GM23248 (cell line): ENCODE results near the gene HPRT1. TPM values are rescaled to one million over a fixed set of nuclear protein-coding genes. Genes with fewer than 3 reads are reported as not detected.

Source experiments
- DNase-seq: peaks from one replicate; pipeline ENCODE4 v3.0.0-alpha.2; 2015
- H2AFZ ChIP-seq: fragments of 200-600 bp; sonication (generic); 2 replicates; pipeline ENCODE4 v1.6.1; 2016; ENCODE audit warnings: antibody characterized with exemption
- H3F3A ChIP-seq: fragments of 200-600 bp; sonication (generic); 2 replicates; pipeline ENCODE4 v1.6.1; 2016; ENCODE audit warnings: mild to moderate bottlenecking, antibody characterized with exemption, mixed run types; ENCODE audit not compliant: insufficient read depth
- H3K27ac ChIP-seq: fragments of 200-600 bp; sonication (generic); 2 replicates; pipeline ENCODE4 v1.5.1; 2016; ENCODE audit warnings: mild to moderate bottlenecking
- H3K27me3 ChIP-seq: fragments of 200-600 bp; sonication (generic); replicated peaks from 2 replicates; pipeline ENCODE4 v1.6.1; 2016; ENCODE audit warnings: mild to moderate bottlenecking; ENCODE audit not compliant: insufficient read depth
- H3K36me3 ChIP-seq: fragments of 200-600 bp; sonication (generic); 2 replicates; pipeline ENCODE4 v1.6.1; 2016; ENCODE audit warnings: low read depth, mild to moderate bottlenecking
- H3K4me1 ChIP-seq: fragments of 200-600 bp; sonication (generic); 2 replicates; pipeline ENCODE4 v1.6.1; 2016; ENCODE audit warnings: mild to moderate bottlenecking; ENCODE audit not compliant: insufficient read depth
- H3K4me2 ChIP-seq: fragments of 200-600 bp; sonication (generic); one replicate; pipeline ENCODE4 v1.6.1; 2016; ENCODE audit warnings: mild to moderate bottlenecking; ENCODE audit not compliant: unreplicated experiment
- H3K4me3 ChIP-seq: fragments of 200-600 bp; sonication (generic); 2 replicates; pipeline ENCODE4 v1.5.1; 2016; ENCODE audit warnings: mild to moderate bottlenecking
- H3K79me2 ChIP-seq: fragments of 200-600 bp; sonication (generic); 2 replicates; pipeline ENCODE4 v1.6.1; 2016; ENCODE audit warnings: mild to moderate bottlenecking; ENCODE audit not compliant: insufficient read depth
- H3K9ac ChIP-seq: fragments of 200-600 bp; sonication (generic); 2 replicates; pipeline ENCODE4 v1.6.1; 2016; ENCODE audit warnings: mild to moderate bottlenecking
- H3K9me2 ChIP-seq: fragments of 200-600 bp; sonication (generic); 2 replicates; pipeline ENCODE4 v1.6.1; 2016; ENCODE audit warnings: mixed run types, mild to moderate bottlenecking, moderate library complexity; ENCODE audit not compliant: insufficient read depth
- H3K9me3 ChIP-seq: fragments of 200-600 bp; sonication (generic); one replicate; pipeline ENCODE4 v1.6.1; 2017; ENCODE audit warnings: low read depth
- H4K20me1 ChIP-seq: fragments of 200-600 bp; sonication (generic); 2 replicates; pipeline ENCODE4 v1.6.0; 2016; ENCODE audit not compliant: insufficient read depth
- EZH2 ChIP-seq: fragments of 200-600 bp; sonication (generic); IDR thresholded peaks from 2 replicates; pipeline ENCODE4 v1.6.1; 2018; ENCODE audit warnings: antibody characterized with exemption, mild to moderate bottlenecking; ENCODE audit not compliant: insufficient read depth, poor library complexity, severe bottlenecking
- EZH2phosphoT487 ChIP-seq: fragments of 200-600 bp; sonication (generic); IDR thresholded peaks from 2 replicates; pipeline ENCODE4 v1.6.1; 2018; ENCODE audit warnings: antibody characterized with exemption, moderate library complexity, mild to moderate bottlenecking, low read depth; ENCODE audit not compliant: insufficient read depth
- WGBS, 2 experiments: methylation state at CpG; one replicate each; pipeline ENCODE4 v1.1.6; 2015 to 2017; ENCODE audit warnings: low lambda C conversion rate in 2 of 2, low coverage in 1 of 2; ENCODE audit errors: missing lambda C conversion rate in 2 of 2; 5-methylcytosine and 5-hydroxymethylcytosine counted together
- in situ Hi-C: fragments of 300-500 bp; cut with MboI; formaldehyde crosslinking; loops from 2 replicates; pipeline ENCODE4 v1.15.0; 2020
- polyA plus RNA-seq: library from polyadenylated mRNA; unstranded; fragments of >200 nt; fragmentation: Nextera tagmentation; extraction: Ambion mirVana; gene quantifications from 2 replicates; pipeline ENCODE4 v1.2.1, GENCODE V29; 2016
- total RNA-seq: library from RNA; depleted of rRNA; stranded (reverse); fragments of >200 nt; shearing (Covaris generic); gene quantifications from 2 replicates; pipeline ENCODE4 v1.2.3, GENCODE V29; 2014; rRNA removed

The HPRT1 gene
- total RNA-seq, result 11.8 and 12.0 TPM in 2 replicates
- polyA plus RNA-seq, result 63.2 and 65.7 TPM in 2 replicates

GRCh38 chrX:134460005-134460861 lies at the start of gene HPRT1:
HPRT1 (plus strand) TSS chrX:134460165; CDS start chrX:134460312, 147 bp downstream.
- 0% methylated on average over 15 to 33 of the region's 85 CpGs for WGBS, 2 experiments
- H3K9me2 ChIP-seq, result no peaks in the 10 kb centered on the region
- in situ Hi-C loops, result no loop called here
- peak within 1 kb of the TSS; percentile 87 for H3K4me3 ChIP-seq
- peak within 1 kb of the TSS; percentile 64 for H3K27ac ChIP-seq
- no peaks in the 10 kb centered on the region for H3K9me3 ChIP-seq
- peak within 1 kb of the TSS; percentile 78 for H3K4me2 ChIP-seq
- H3F3A ChIP-seq, result no peaks in the 10 kb centered on the region
- H3K9ac ChIP-seq, result peak within 1 kb of the TSS; percentile 92
- H3K36me3 ChIP-seq, result no peaks in the 10 kb centered on the region
- H3K79me2 ChIP-seq, result peaks cover 49% of the 10 kb centered on the region
- H3K4me1 ChIP-seq, result 0 out of 2 replicates have a peak, but pooled peaks cover 2% of the 10 kb centered on the region
- H4K20me1 ChIP-seq, result no peaks in the 10 kb centered on the region
- peak within 1 kb of the TSS; percentile 97 for H2AFZ ChIP-seq
- TF ChIP-seq EZH2phosphoT487 (no peak), EZH2 (no peak)
- DNase-seq, result peak; percentile 87
- H3K27me3 ChIP-seq, result no peaks in the 10 kb centered on the region

GRCh38 chrX:134416087-134416486 lies 43.9 kb upstream of the HPRT1 start:
- Histone ChIP-seq H3K4me3 (no peak overlapping the region), H3K27me3 (no peaks in the 10 kb centered on the region), H3F3A (no peaks in the 10 kb centered on the region), H4K20me1 (no peaks in the 10 kb centered on the region), H3K79me2 (no peaks in the 10 kb centered on the region), H3K9ac (no peak overlapping the region), H3K4me2 (no peak overlapping the region), H2AFZ (no peak overlapping the region), H3K9me2 (no peaks in the 10 kb centered on the region), H3K4me1 (no peaks in the 10 kb centered on the region), H3K36me3 (peaks cover 6% of the 10 kb centered on the region; the same call in 1 of the 2 replicates), H3K27ac (no peak overlapping the region), H3K9me3 (no peaks in the 10 kb centered on the region)
- no peak for TF ChIP-seq EZH2
- WGBS, 2 experiments, result 89 to 91% methylated on average over 5 of the region's 5 CpGs
- DNase-seq, result no peak
- in situ Hi-C loops, result no loop called here

- Histone ChIP-seq H3K79me2 (no peaks in the 10 kb centered on the region), H3K9me3 (no peaks in the 10 kb centered on the region), H4K20me1 (no peaks in the 10 kb centered on the region), H3F3A (no peaks in the 10 kb centered on the region), H3K4me2 (no peak overlapping the region), H3K27me3 (no peaks in the 10 kb centered on the region), H3K36me3 (peaks cover 2% of the 10 kb centered on the region; the same call in 1 of the 2 replicates), H3K27ac (no peak overlapping the region), H2AFZ (no peak overlapping the region), H3K4me3 (no peak overlapping the region), H3K4me1 (no peaks in the 10 kb centered on the region), H3K9ac (no peak overlapping the region), H3K9me2 (no peaks in the 10 kb centered on the region)
- in situ Hi-C loops, result no loop called here
- 94 to 97% methylated on average over 8 of the region's 8 CpGs for WGBS, 2 experiments
- no peak for TF ChIP-seq EZH2
- no peak for TF ChIP-seq EZH2phosphoT487
- no peak for DNase-seq
Observed at GRCh38 chrX:134418317-134419113, 41.5 kb upstream of the HPRT1 start.

- WGBS, 2 experiments, result 85 to 89% methylated on average over 6 of the region's 6 CpGs
- in situ Hi-C loops, result no loop called here
Observed at GRCh38 chrX:134419784-134420183, 40.2 kb upstream of the HPRT1 start.

More at GRCh38 chrX:134419784-134420183, 40.2 kb upstream of the HPRT1 start:
- H4K20me1 ChIP-seq, result no peaks in the 10 kb centered on the region
- no peak overlapping the region for H3K27ac ChIP-seq
- H3K27me3 ChIP-seq, result no peaks in the 10 kb centered on the region
- H3K4me1 ChIP-seq, result no peaks in the 10 kb centered on the region
- no peak overlapping the region for H3K4me2 ChIP-seq
- H3K9me2 ChIP-seq, result no peaks in the 10 kb centered on the region
- H2AFZ ChIP-seq, result no peak overlapping the region
- H3K9ac ChIP-seq, result no peak overlapping the region
- no peak overlapping the region for H3K4me3 ChIP-seq
- DNase-seq, result no peak
- TF ChIP-seq EZH2, result no peak
- no peak for TF ChIP-seq EZH2phosphoT487
- H3K9me3 ChIP-seq, result no peaks in the 10 kb centered on the region
- no peaks in the 10 kb centered on the region for H3F3A ChIP-seq
- no peaks in the 10 kb centered on the region for H3K79me2 ChIP-seq
- no peaks in the 10 kb centered on the region for H3K36me3 ChIP-seq
